Cardiac muscle cell (in vitro differentiated cells and primary cell): ENCODE measurements around the gene SLIT3. TPM values are rescaled to one million over a fixed set of nuclear protein-coding genes. Genes with fewer than 3 reads are reported as not detected.

Experiments
- DNase-seq, 2 donors: peaks; one replicate each; pipeline versions ENCODE4 v3.0.0 to v3.0.0-alpha.2; 2010 to 2017; ENCODE audit warnings: low read depth in 1 of 2, low spot score in 1 of 2
- H3K27ac ChIP-seq: fragments of 200-600 bp; sonication (generic); 2 replicates; pipeline ENCODE4 v1.5.1; 2016
- H3K27me3 ChIP-seq: fragments of 200-600 bp; sonication (generic); 2 replicates; pipeline ENCODE4 v1.6.0; 2016; ENCODE audit warnings: control low read depth
- H3K36me3 ChIP-seq: fragments of 200-600 bp; sonication (generic); 2 replicates; pipeline ENCODE4 v1.5.1; 2016; ENCODE audit warnings: control low read depth
- H3K4me1 ChIP-seq: fragments of 200-600 bp; sonication (generic); 2 replicates; pipeline ENCODE4 v1.8.1; 2017; ENCODE audit warnings: low read depth, mild to moderate bottlenecking, mixed run types
- H3K4me3 ChIP-seq: fragments of 200-600 bp; sonication (generic); 2 replicates; pipeline ENCODE4 v1.5.1; 2016; ENCODE audit warnings: mild to moderate bottlenecking
- H3K9me3 ChIP-seq: fragments of 200-600 bp; sonication (generic); 2 replicates; pipeline ENCODE4 v1.5.1; 2017; ENCODE audit warnings: low read depth, mild to moderate bottlenecking, control low read depth
- CTCF ChIP-seq: IDR thresholded peaks from 2 replicates; pipeline ENCODE4 v1.5.1; 2012; ENCODE audit warnings: low read depth, mild to moderate bottlenecking, low read length
- polyA plus RNA-seq: library from polyadenylated mRNA; unstranded; fragments of >200 nt; fragmentation: Nextera tagmentation; extraction: Ambion mirVana; gene quantifications from 2 replicates; pipeline ENCODE4 v1.2.1, GENCODE V29; 2016
- total RNA-seq: library from RNA; depleted of rRNA; stranded (reverse); fragments of >200 nt; gene quantifications from 2 replicates; pipeline ENCODE4 v1.2.3, GENCODE V29; 2016

The SLIT3 gene
- total and polyA plus RNA-seq, 2 experiments from 2014 or later: 50.7 to 111 TPM

GRCh38 chr5:169280286-169280685 is 20.7 kb downstream of the SLIT3 start:
- H3K9me3 ChIP-seq: no peaks in the 10 kb centered on the region
- DNase-seq: peak in 1 of 2 donors; percentile 55
- no peaks in the 10 kb centered on the region for H3K4me1 ChIP-seq
- TF ChIP-seq CTCF: no peak
- H3K27me3 ChIP-seq: no peaks in the 10 kb centered on the region
- H3K27ac ChIP-seq: no peak overlapping the region
- H3K36me3 ChIP-seq: peaks cover 2% of the 10 kb centered on the region
- H3K4me3 ChIP-seq: no peak overlapping the region

- no peak for TF ChIP-seq CTCF
- no peak for DNase-seq
- Histone ChIP-seq H3K4me3 (no peak overlapping the region), H3K4me1 (no peaks in the 10 kb centered on the region), H3K27me3 (no peaks in the 10 kb centered on the region), H3K9me3 (no peaks in the 10 kb centered on the region), H3K27ac (no peak overlapping the region), H3K36me3 (peaks cover 2% of the 10 kb centered on the region)
Measured at GRCh38 chr5:169279125-169279524, 21.8 kb downstream of the SLIT3 start.

GRCh38 chr5:169273881-169274280 is 27.1 kb downstream of the SLIT3 start:
- no peak for DNase-seq
- H3K27me3 ChIP-seq: no peaks in the 10 kb centered on the region
- no peak overlapping the region for H3K27ac ChIP-seq

GRCh38 chr5:169273451-169273850 is 27.5 kb downstream of the SLIT3 start:
- Histone ChIP-seq H3K36me3 (no peaks in the 10 kb centered on the region), H3K27me3 (no peaks in the 10 kb centered on the region), H3K4me3 (no peak overlapping the region), H3K27ac (no peak overlapping the region), H3K4me1 (peaks cover 9% of the 10 kb centered on the region), H3K9me3 (no peaks in the 10 kb centered on the region)
- DNase-seq: no peak
- TF ChIP-seq CTCF: no peak

More at GRCh38 chr5:169273881-169274280, 27.1 kb downstream of the SLIT3 start:
- Histone ChIP-seq H3K4me1 (peaks cover 9% of the 10 kb centered on the region), H3K4me3 (no peak overlapping the region), H3K9me3 (no peaks in the 10 kb centered on the region), H3K36me3 (no peaks in the 10 kb centered on the region)
- no peak for TF ChIP-seq CTCF

GRCh38 chr5:169272731-169273427 is 28.1 kb downstream of the SLIT3 start:
- no peak for TF ChIP-seq CTCF
- Histone ChIP-seq H3K27me3 (no peaks in the 10 kb centered on the region), H3K4me3 (no peak overlapping the region), H3K4me1 (peaks cover 9% of the 10 kb centered on the region), H3K9me3 (no peaks in the 10 kb centered on the region), H3K27ac (no peak overlapping the region), H3K36me3 (no peaks in the 10 kb centered on the region)
- DNase-seq: no peak
